GM10847 (cell line): ENCODE results near the gene FEM1A.

Experiments used
- POLR2A ChIP-seq: IDR thresholded peaks from 2 replicates; pipeline ENCODE4 v1.6.1; 2011; ENCODE audit not compliant: insufficient read length; ENCODE audit errors: extremely low read depth

FEM1A gene

GRCh38 chr19:4764393-4764660 is 27.2 kb upstream of the FEM1A start:
- TF ChIP-seq POLR2A, result no peak

GRCh38 chr19:4768934-4769777 is 22.4 kb upstream of the FEM1A start:
- no peak for TF ChIP-seq POLR2A

GRCh38 chr19:4772566-4772965 is 19.0 kb upstream of the FEM1A start:
- no peak for TF ChIP-seq POLR2A

GRCh38 chr19:4773047-4773640 is 18.4 kb upstream of the FEM1A start:
- TF ChIP-seq POLR2A, result no peak

- no peak for TF ChIP-seq POLR2A
Observed at GRCh38 chr19:4774136-4774535, 17.4 kb upstream of the FEM1A start.

- TF ChIP-seq POLR2A, result no peak
Observed at GRCh38 chr19:4775627-4776152, 15.8 kb upstream of the FEM1A start.

GRCh38 chr19:4776436-4777211 is 14.9 kb upstream of the FEM1A start:
- TF ChIP-seq POLR2A, result no peak

GRCh38 chr19:4780860-4781259 is 10.7 kb upstream of the FEM1A start:
- no peak for TF ChIP-seq POLR2A

GRCh38 chr19:4781801-4782200 is 9.7 kb upstream of the FEM1A start:
- TF ChIP-seq POLR2A, result no peak

GRCh38 chr19:4794971-4795370 is 3.4 kb downstream of the FEM1A start:
- no peak for TF ChIP-seq POLR2A

- TF ChIP-seq POLR2A, result no peak
Observed at GRCh38 chr19:4795400-4795799, 3.9 kb downstream of the FEM1A start.

- no peak for TF ChIP-seq POLR2A
Observed at GRCh38 chr19:4800591-4801081, 9.1 kb downstream of the FEM1A start.

- no peak for TF ChIP-seq POLR2A
Observed at GRCh38 chr19:4801085-4801619, 9.6 kb downstream of the FEM1A start.

- no peak for TF ChIP-seq POLR2A
Observed at GRCh38 chr19:4802711-4803110, 11.2 kb downstream of the FEM1A start.
